K562 (cell line): ENCODE measurements around the gene PCBP3. TPM values are rescaled to one million over a fixed set of nuclear protein-coding genes. Genes with fewer than 3 reads are reported as not detected.

Experiments
- ATAC-seq: fragments of 200-7000 bp; cut with Tn5 transposase; 3 replicates; pipeline ENCODE4 v1.9.1; 2020; ENCODE audit warnings: moderate library complexity
- BruUV-seq: library from RNA; stranded (reverse); fragments of 400-500 nt; replicated peaks from 2 replicates; lab custom pipeline; 2021; lab: Mats Ljungman, UMichigan
- CTCF ChIA-PET: fragments of 300-600 bp; formaldehyde crosslinking; extraction: SDS; loops from one replicate; lab custom pipeline; 2021; ENCODE audit warnings: low intra/inter-chr PET ratio; lab: Yijun Ruan, JAX
- POLR2A ChIA-PET: fragments of 300-600, 350-650 bp; sonication (Branson Sonifier 250); formaldehyde crosslinking; extraction: SDS; loops from one replicate; lab custom pipeline; 2021; ENCODE audit warnings: antibody characterized with exemption, inconsistent platforms; lab: Yijun Ruan, JAX
- DNase-seq, 4 experiments: peaks; one replicate each; pipeline versions ENCODE4 v3.0.0 to v3.0.0-alpha.2; 2011 to 2018; ENCODE audit warnings: low spot score in 3 of 4, mixed read lengths in 3 of 4; ENCODE audit errors: extremely low read depth in 1 of 4
- FAIRE-seq: peaks from 2 replicates; lab custom pipeline; 2011; peaks lifted over from hg19 to GRCh38; lab: Jason Lieb, UNC
- H2AFZ ChIP-seq: 2 replicates; pipeline ENCODE4 v1.6.0; 2011; ENCODE audit warnings: low read depth, low read length, control low read depth, inconsistent platforms
- H3K27ac ChIP-seq: fragments of 200-600 bp; 3 replicates; pipeline ENCODE4 v1.8.0; 2011; ENCODE audit warnings: low read depth, mild to moderate bottlenecking, control low read depth, inconsistent platforms, low read length, moderate library complexity, mixed read lengths; ENCODE audit errors: extremely low read depth
- H3K27me3 ChIP-seq, 2 experiments: fragments of 300-600 bp in 1 of 2; 2 replicates in 1 of 2; 3 replicates in 1 of 2; pipeline versions ENCODE4 v1.6.0 to v1.8.0; 2011; ENCODE audit warnings: inconsistent platforms in 2 of 2, low read length in 2 of 2, mild to moderate bottlenecking in 1 of 2, mixed read lengths in 1 of 2, moderate library complexity in 1 of 2; ENCODE audit not compliant: control insufficient read depth in 2 of 2, insufficient read depth in 2 of 2
- H3K36me3 ChIP-seq: fragments of 300-600 bp; 3 replicates; pipeline ENCODE4 v1.8.0; 2011; ENCODE audit warnings: mild to moderate bottlenecking, low read length, inconsistent platforms; ENCODE audit not compliant: control insufficient read depth, insufficient read depth
- H3K4me1 ChIP-seq, 2 experiments: fragments of 200-600 bp in 1 of 2; replicated peaks in 1 of 2; 2 replicates in 1 of 2; 3 replicates in 1 of 2; pipeline versions ENCODE4 v1.5.1 to v1.8.0; 2011; ENCODE audit warnings: inconsistent platforms in 2 of 2, low read length in 2 of 2, mild to moderate bottlenecking in 1 of 2, mixed read lengths in 1 of 2, moderate library complexity in 1 of 2; ENCODE audit not compliant: control insufficient read depth in 2 of 2, insufficient read depth in 2 of 2
- H3K4me2 ChIP-seq: 2 replicates; pipeline ENCODE4 v1.6.1; 2011; ENCODE audit warnings: low read length, control low read depth, inconsistent platforms, mixed read lengths; ENCODE audit not compliant: insufficient read depth
- H3K4me3 ChIP-seq: fragments of 200-600 bp; sonication (generic), shearing (Covaris generic); 2 replicates; pipeline ENCODE4 v1.5.1; 2016; ENCODE audit warnings: control low read depth, inconsistent platforms
- H3K79me2 ChIP-seq: fragments of 200-600 bp; 3 replicates; pipeline ENCODE4 v1.8.0; 2011; ENCODE audit warnings: low read length, inconsistent platforms; ENCODE audit not compliant: control insufficient read depth, insufficient read depth
- H3K9ac ChIP-seq, 2 experiments: 2 replicates each; pipeline versions ENCODE4 v1.6.0 to v1.6.1; 2011; ENCODE audit warnings: low read depth in 2 of 2, low read length in 2 of 2, control low read depth in 1 of 2, inconsistent platforms in 1 of 2, mild to moderate bottlenecking in 1 of 2, mixed read lengths in 1 of 2; ENCODE audit not compliant: insufficient read depth in 1 of 2
- H3K9me1 ChIP-seq: one replicate; pipeline ENCODE4 v1.6.0; 2011; ENCODE audit warnings: inconsistent platforms, mild to moderate bottlenecking, low read length, moderate library complexity; ENCODE audit not compliant: control insufficient read depth, insufficient read depth
- H3K9me3 ChIP-seq: replicated peaks from 2 replicates; pipeline ENCODE4 v1.5.1; 2011; ENCODE audit warnings: low read depth, low read length, inconsistent platforms; ENCODE audit not compliant: control insufficient read depth, insufficient read depth
- H4K20me1 ChIP-seq: replicated peaks from 2 replicates; pipeline ENCODE4 v1.6.1; 2011; ENCODE audit warnings: low read length, inconsistent platforms, mixed read lengths; ENCODE audit not compliant: control insufficient read depth, insufficient read depth
- CBX1 ChIP-seq: sonication (generic); IDR thresholded peaks from 2 replicates; pipeline ENCODE4 v1.6.1; 2016; ENCODE audit warnings: antibody characterized with exemption, low read depth, mild to moderate bottlenecking
- CBX2 ChIP-seq: fragments of 200-600 bp; sonication (generic); IDR thresholded peaks from one replicate; pipeline ENCODE4 v1.6.1; 2012; ENCODE audit warnings: mild to moderate bottlenecking, low read length, inconsistent platforms; ENCODE audit not compliant: insufficient read depth, poor library complexity, severe bottlenecking
- E2F5 ChIP-seq: sonication (generic); formaldehyde crosslinking; IDR thresholded peaks from 2 replicates; pipeline ENCODE4 v1.8.0; 2022; ENCODE audit warnings: mild to moderate bottlenecking, missing genetic modification reagents
- E2F8 ChIP-seq: fragments of 450-650 bp; IDR thresholded peaks from 2 replicates; pipeline ENCODE4 v1.7.1; 2018; ENCODE audit warnings: mild to moderate bottlenecking, low read depth; ENCODE audit not compliant: partially characterized antibody
- FIP1L1 ChIP-seq: fragments of 200-400 bp; formaldehyde crosslinking; IDR thresholded peaks from 2 replicates; pipeline ENCODE4 v1.6.1; 2018; ENCODE audit warnings: mild to moderate bottlenecking, low read depth, low read length; ENCODE audit not compliant: poor library complexity, severe bottlenecking
- IFI16 ChIP-seq: fragments of 250-450 bp; sonication (Bioruptor Pico); IDR thresholded peaks from 2 replicates; pipeline ENCODE4 v2.1.2; 2022; ENCODE audit warnings: mild to moderate bottlenecking, inconsistent platforms
- MXI1 ChIP-seq: IDR thresholded peaks from 2 replicates; pipeline ENCODE4 v1.6.1; 2011; ENCODE audit warnings: low read depth, mild to moderate bottlenecking, improper control_type of control experiment, low read length
- PTTG1 ChIP-seq: fragments of 450-650 bp; IDR thresholded peaks from 2 replicates; pipeline ENCODE4 v1.6.1; 2016; ENCODE audit warnings: low read depth, mild to moderate bottlenecking, missing genetic modification characterization, missing compliant biosample characterization
- PYGO2 ChIP-seq: fragments of 450-650 bp; IDR thresholded peaks from 2 replicates; pipeline ENCODE4 v1.6.1; 2016; ENCODE audit warnings: mild to moderate bottlenecking, missing genetic modification characterization, moderate library complexity, missing compliant biosample characterization
- RHOXF2B ChIP-seq: fragments of 250-450 bp; sonication (Bioruptor Pico); conservative IDR thresholded peaks from 2 replicates; pipeline ENCODE4 v1.5.1; 2021
- ZFX ChIP-seq: sonication (generic); formaldehyde crosslinking; IDR thresholded peaks from 2 replicates; pipeline ENCODE4 v1.8.0; 2022; ENCODE audit warnings: mild to moderate bottlenecking, missing genetic modification reagents, moderate library complexity
- ZNF277 ChIP-seq: fragments of 250-450 bp; sonication (Bioruptor Pico); IDR thresholded peaks from 2 replicates; pipeline ENCODE4 v1.8.0; 2022; ENCODE audit warnings: inconsistent platforms, mild to moderate bottlenecking, moderate library complexity, borderline replicate concordance
- ZNF75A ChIP-seq: fragments of 450-650 bp; formaldehyde crosslinking; IDR thresholded peaks from 2 replicates; pipeline ENCODE4 v1.4.0; 2020; ENCODE audit warnings: mild to moderate bottlenecking
- ZNF76 ChIP-seq: fragments of 250-450 bp; sonication (Bioruptor Pico); IDR thresholded peaks from 2 replicates; pipeline ENCODE4 v1.4.0; 2020; ENCODE audit warnings: mild to moderate bottlenecking, moderate library complexity, borderline replicate concordance
- ZNF778 ChIP-seq: fragments of 450-650 bp; formaldehyde crosslinking; IDR thresholded peaks from 2 replicates; pipeline ENCODE4 v1.4.0; 2020; ENCODE audit warnings: mild to moderate bottlenecking, moderate library complexity
- WGBS: fragments of 100-300 bp; shearing (Covaris generic); methylation state at CpG from one replicate; pipeline ENCODE4 v1.1.6; 2016; ENCODE audit warnings: low coverage, mixed read lengths; ENCODE audit not compliant: insufficient coverage; ENCODE audit errors: missing lambda C conversion rate; 5-methylcytosine and 5-hydroxymethylcytosine counted together
- in situ Hi-C: fragments of 300-500 bp; cut with MboI; formaldehyde crosslinking; loops from 4 replicates; pipeline ENCODE4 v1.15.0; 2018; ENCODE audit warnings: inconsistent platforms, mixed read lengths
- intact Hi-C: fragments of 100-400 bp; cut with micrococcal nuclease; formaldehyde crosslinking; loops from 2 replicates; pipeline ENCODE4 v1.14.2; 2022
- polyA plus RNA-seq, 8 experiments: library from polyadenylated mRNA; depleted of rRNA in 4 of 8; stranded (reverse) in 5 of 8; unstranded in 3 of 8; fragments of >200 nt; fragmentation: Nextera tagmentation in 2 of 8; fragmentation: Illumina TruSeq in 1 of 8; extraction: Ambion mirVana in 2 of 8; extraction: Trizol in 1 of 8; gene quantifications; 2 replicates each; pipeline versions ENCODE4 v1.2.1 to v1.2.3, GENCODE V29; 2011 to 2014; ENCODE audit warnings: inconsistent platforms in 1 of 8, missing spikeins in 1 of 8
- total RNA-seq, 7 experiments: library from RNA; depleted of rRNA in 6 of 7; stranded (reverse); fragments of >200 nt in 6 of 7; fragmentation: Illumina TruSeq in 2 of 7; extraction: Trizol in 2 of 7; gene quantifications; 2 replicates each; pipeline versions ENCODE4 v1.2.1 to v1.2.3, GENCODE V29; 2011 to 2021; ENCODE audit warnings: low replicate concordance in 1 of 7

The PCBP3 gene
- total and polyA plus RNA-seq, 9 of the 15 experiments (the other 6 are each of a cell fraction or from before 2014, with no cell fraction given): 0.18 TPM; not detected in 8

- no peak for TF ChIP-seq RHOXF2B
Observed at GRCh38 chr21:45984584-45985095, 341.1 kb downstream of the PCBP3 start (continued).

- peaks cover 2% of the 10 kb centered on the region for H3K9me1 ChIP-seq
- CTCF ChIA-PET: no interaction called here
- H3K4me3 ChIP-seq: no peak overlapping the region
- peaks cover 6 to 64% of the 10 kb centered on the region in 2 experiments; a peak in 4 of 5 replicates for H3K4me1 ChIP-seq
- peaks cover 31 to 69% of the 10 kb centered on the region in 2 experiments for H3K27me3 ChIP-seq
- no peak overlapping the region for H3K4me2 ChIP-seq
- H3K27ac ChIP-seq: no peak overlapping the region
- H3K79me2 ChIP-seq: no peaks in the 10 kb centered on the region
- intact Hi-C loops (no loop called here), in situ Hi-C loops (no loop called here)
- no TSS peak for BruUV-seq
- H2AFZ ChIP-seq: no peak overlapping the region
- H3K36me3 ChIP-seq: no peaks in the 10 kb centered on the region
- DNase-seq (no peak), ATAC-seq (no peak), FAIRE-seq (no peak)
- POLR2A ChIA-PET: interaction anchor here (0.5 to 0.6 kb wide), 3 partner anchors 12 to 92 kb away, joined by 3 read pairs; no protein-coding TSS in a partner anchor
- H4K20me1 ChIP-seq: peaks cover 5% of the 10 kb centered on the region; the same call in 1 of the 2 replicates
- 16% methylated on average over 37 of the region's 37 CpGs for WGBS
- H3K9ac ChIP-seq: no peak overlapping the region
- no peaks in the 10 kb centered on the region; the same call in 1 of the 2 replicates for H3K9me3 ChIP-seq
- TF ChIP-seq CBX2 (no peak), PYGO2 (tag) (no peak), ZNF75A (no peak), MXI1 (no peak), ZNF778 (CRISPR knock-in tag) (no peak), IFI16 (CRISPR knock-in tag) (no peak), PTTG1 (tag) (no peak), ZNF277 (CRISPR knock-in tag) (no peak), ZNF76 (CRISPR knock-in tag) (no peak), E2F8 (no peak), E2F5 (CRISPR knock-in tag) (no peak), ZFX (CRISPR knock-in tag) (no peak), CBX1 (no peak), FIP1L1 (no peak)
Observed at GRCh38 chr21:45985471-45986315, 342.2 kb downstream of the PCBP3 start.
